ENCODE measurements around the gene KIF17. TPM values are rescaled to one million over a fixed set of nuclear protein-coding genes. Genes with fewer than 3 reads are reported as not detected.

The KIF17 gene
- total RNA-seq, 1 experiment from 2014 or later = 5.1 TPM

- Mint-ChIP-seq H3K9me3 (no peaks in the 10 kb centered on the region), H3K27ac (no peak overlapping the region), H3K4me3 (no peak overlapping the region), H3K36me3 (ENCODE audit: insufficient read depth in 1 of 3, low read depth in 3 of 3) (peaks cover 0 to 6% (median 3%) of the 10 kb centered on the region in 3 experiments; a peak in 4 of 7 replicates), H3K27me3 (ENCODE audit: low read depth) (peaks cover 14% of the 10 kb centered on the region), H3K4me1 (peaks cover 9 to 17% of the 10 kb centered on the region in 2 experiments; a peak in 3 of 4 replicates)
- Histone ChIP-seq H3K9me3 (ENCODE audit: control insufficient read depth, low read depth, low read length) (no peaks in the 10 kb centered on the region), H2BK5ac (ENCODE audit: insufficient read length, low read length) (no peak overlapping the region), H3T11ph (ENCODE audit: low read length) (no peak overlapping the region), H3K56ac (ENCODE audit: insufficient read length, low read depth, low read length) (no peak overlapping the region), H4K8ac (replicated peaks; ENCODE audit: insufficient read length, low read depth, low read length) (no peak overlapping the region), H3K27ac (ENCODE audit: insufficient read length, low read depth, low read length) (no peak overlapping the region), H2AK5ac (ENCODE audit: insufficient read length, low read length) (no peak overlapping the region), H2BK15ac (ENCODE audit: low read depth, low read length) (no peak overlapping the region), H3K4ac (ENCODE audit: low read depth, low read length) (no peak overlapping the region), H4K91ac (ENCODE audit: insufficient read length, low read depth, low read length) (no peak overlapping the region), H3K23me2 (ENCODE audit: insufficient read length, low read depth, low read length, poor library complexity, severe bottlenecking) (peaks cover 10% of the 10 kb centered on the region), H3K18ac (ENCODE audit: insufficient read length, low read depth, low read length) (no peak overlapping the region), H3K23ac (ENCODE audit: insufficient read length, low read depth, low read length) (no peak overlapping the region), H4K20me1 (ENCODE audit: control insufficient read depth, insufficient read depth, insufficient read length) (no peaks in the 10 kb centered on the region), H2AFZ (ENCODE audit: low read length) (no peak overlapping the region), H3K27me3 (ENCODE audit: insufficient read depth, low read length) (no peaks in the 10 kb centered on the region), H2BK12ac (ENCODE audit: insufficient read length, low read depth, low read length) (no peak overlapping the region), H4K5ac (ENCODE audit: insufficient read length, low read depth, low read length) (no peak overlapping the region), H2BK20ac (ENCODE audit: low read depth, low read length, poor library complexity, severe bottlenecking) (no peak overlapping the region), H2BK120ac (ENCODE audit: low read depth, low read length, poor library complexity, severe bottlenecking) (no peak overlapping the region), H3K79me2 (ENCODE audit: insufficient read depth, low read length) (no peaks in the 10 kb centered on the region), H3K9ac (ENCODE audit: extremely low read depth, insufficient read length, low read length) (no peak overlapping the region), H3K79me1 (ENCODE audit: insufficient read depth, low read depth, low read length, poor library complexity, severe bottlenecking) (no peaks in the 10 kb centered on the region), H3K14ac (ENCODE audit: insufficient read depth, low read length) (no peak overlapping the region), H3K4me2 (ENCODE audit: insufficient read depth, insufficient read length, low read length) (no peak overlapping the region), H3K4me1 (ENCODE audit: insufficient read depth, low read length) (no peaks in the 10 kb centered on the region)
- no peak for DNase-seq
- TF ChIP-seq CTCF (conservative IDR thresholded peaks at IDR 0.05) = no peak
- WGBS (ENCODE audit: extremely low coverage, insufficient read length, low lambda C conversion rate) = no CpG with 5 or more reads among the region's 18 CpGs
Observed at GRCh38 chr1:20698195-20698910, 19.5 kb downstream of the KIF17 start.

Measured in H9 (cell line).